H9 (cell line): ENCODE results near the gene HTN3. TPM values are rescaled to one million over a fixed set of nuclear protein-coding genes. Genes with fewer than 3 reads are reported as not detected.

Experiments used
- DNase-seq: peaks from one replicate; pipeline ENCODE4 v3.0.0-alpha.2; 2017
- H2AFZ ChIP-seq: one replicate; pipeline ENCODE4 v1.6.1; 2013; ENCODE audit warnings: mild to moderate bottlenecking, low read length, control low read depth, moderate library complexity
- H2AK5ac ChIP-seq: 2 replicates; pipeline ENCODE4 v1.6.1; 2013; ENCODE audit warnings: low read length, control low read depth, mixed read lengths; ENCODE audit not compliant: insufficient read length
- H2BK120ac ChIP-seq: one replicate; pipeline ENCODE4 v1.6.1; 2013; ENCODE audit warnings: low read depth, mild to moderate bottlenecking, low read length, control low read depth, inconsistent platforms; ENCODE audit not compliant: poor library complexity, severe bottlenecking
- H2BK12ac ChIP-seq: 2 replicates; pipeline ENCODE4 v1.6.1; 2013; ENCODE audit warnings: low read length, control low read depth, mixed read lengths, low read depth; ENCODE audit not compliant: insufficient read length
- H2BK15ac ChIP-seq: 2 replicates; pipeline ENCODE4 v1.6.1; 2013; ENCODE audit warnings: low read depth, low read length, control low read depth
- H2BK20ac ChIP-seq: one replicate; pipeline ENCODE4 v1.6.1; 2013; ENCODE audit warnings: low read depth, mild to moderate bottlenecking, low read length, control low read depth, inconsistent platforms; ENCODE audit not compliant: poor library complexity, severe bottlenecking
- H2BK5ac ChIP-seq: 2 replicates; pipeline ENCODE4 v1.6.1; 2013; ENCODE audit warnings: low read length, control low read depth, mixed read lengths; ENCODE audit not compliant: insufficient read length
- H3K14ac ChIP-seq: 2 replicates; pipeline ENCODE4 v1.6.1; 2013; ENCODE audit warnings: low read length, control low read depth; ENCODE audit not compliant: insufficient read depth
- H3K18ac ChIP-seq: 2 replicates; pipeline ENCODE4 v1.6.1; 2013; ENCODE audit warnings: low read depth, mild to moderate bottlenecking, mixed read lengths, low read length, control low read depth; ENCODE audit not compliant: insufficient read length
- H3K23ac ChIP-seq: 2 replicates; pipeline ENCODE4 v1.6.1; 2013; ENCODE audit warnings: low read length, control low read depth, mixed read lengths, low read depth; ENCODE audit not compliant: insufficient read length
- H3K23me2 ChIP-seq: 2 replicates; pipeline ENCODE4 v1.6.1; 2013; ENCODE audit warnings: low read depth, mild to moderate bottlenecking, mixed read lengths, low read length, control low read depth; ENCODE audit not compliant: insufficient read length, poor library complexity, severe bottlenecking
- H3K27ac ChIP-seq: 2 replicates; pipeline ENCODE4 v1.5.1; 2013; ENCODE audit warnings: low read length, control low read depth, mixed read lengths, low read depth; ENCODE audit not compliant: insufficient read length
- H3K27me3 ChIP-seq: 2 replicates; pipeline ENCODE4 v1.6.1; 2013; ENCODE audit warnings: low read length, control low read depth, inconsistent platforms; ENCODE audit not compliant: insufficient read depth
- H3K4ac ChIP-seq: 2 replicates; pipeline ENCODE4 v1.6.1; 2013; ENCODE audit warnings: low read depth, mild to moderate bottlenecking, control low read depth, inconsistent platforms, low read length, moderate library complexity
- H3K4me1 ChIP-seq: 2 replicates; pipeline ENCODE4 v1.6.1; 2013; ENCODE audit warnings: low read length, control low read depth, inconsistent platforms; ENCODE audit not compliant: insufficient read depth
- H3K4me2 ChIP-seq: 2 replicates; pipeline ENCODE4 v1.6.1; 2013; ENCODE audit warnings: low read length, control low read depth, mixed read lengths; ENCODE audit not compliant: insufficient read length, insufficient read depth
- H3K56ac ChIP-seq: 2 replicates; pipeline ENCODE4 v1.6.1; 2013; ENCODE audit warnings: low read depth, mild to moderate bottlenecking, mixed read lengths, low read length, control low read depth; ENCODE audit not compliant: insufficient read length
- H3K79me1 ChIP-seq: 2 replicates; pipeline ENCODE4 v1.6.1; 2013; ENCODE audit warnings: low read depth, mild to moderate bottlenecking, moderate library complexity, low read length, control low read depth, inconsistent platforms; ENCODE audit not compliant: insufficient read depth, poor library complexity, severe bottlenecking
- H3K79me2 ChIP-seq: 2 replicates; pipeline ENCODE4 v1.6.1; 2013; ENCODE audit warnings: low read length, control low read depth, inconsistent platforms; ENCODE audit not compliant: insufficient read depth
- H3K9ac ChIP-seq: 2 replicates; pipeline ENCODE4 v1.6.1; 2013; ENCODE audit warnings: low read length, control low read depth, mixed read lengths; ENCODE audit not compliant: insufficient read length; ENCODE audit errors: extremely low read depth
- H3K9me3 ChIP-seq: one replicate; pipeline ENCODE4 v1.6.1; 2013; ENCODE audit warnings: low read depth, low read length, inconsistent platforms; ENCODE audit not compliant: control insufficient read depth
- H3T11ph ChIP-seq: one replicate; pipeline ENCODE4 v1.6.1; 2013; ENCODE audit warnings: mild to moderate bottlenecking, low read length, control low read depth, inconsistent platforms
- H4K20me1 ChIP-seq: one replicate; pipeline ENCODE4 v1.6.1; 2013; ENCODE audit not compliant: control insufficient read depth, insufficient read length, insufficient read depth
- H4K5ac ChIP-seq: 2 replicates; pipeline ENCODE4 v1.6.1; 2013; ENCODE audit warnings: low read depth, mild to moderate bottlenecking, mixed read lengths, low read length, control low read depth; ENCODE audit not compliant: insufficient read length
- H4K8ac ChIP-seq: replicated peaks from 2 replicates; pipeline ENCODE4 v1.6.1; 2013; ENCODE audit warnings: low read length, control low read depth, mixed read lengths, low read depth; ENCODE audit not compliant: insufficient read length
- H4K91ac ChIP-seq: 2 replicates; pipeline ENCODE4 v1.6.1; 2013; ENCODE audit warnings: low read depth, mild to moderate bottlenecking, moderate library complexity, mixed read lengths, low read length, control low read depth; ENCODE audit not compliant: insufficient read length
- H3K27ac Mint-ChIP-seq, 3 experiments: 2 replicates in 2 of 3; 3 replicates in 1 of 3; pipeline ENCODE4 v1.8.0; 2020 to 2021; ENCODE audit warnings: mixed read lengths in 3 of 3, mild to moderate bottlenecking in 1 of 3, moderate library complexity in 1 of 3
- H3K27me3 Mint-ChIP-seq: 2 replicates; pipeline ENCODE4 v1.8.0; 2021; ENCODE audit warnings: low read depth, mild to moderate bottlenecking, moderate library complexity, mixed read lengths
- H3K36me3 Mint-ChIP-seq, 3 experiments: 2 replicates in 2 of 3; 3 replicates in 1 of 3; pipeline ENCODE4 v1.8.0; 2020 to 2021; ENCODE audit warnings: low read depth in 3 of 3, mixed read lengths in 3 of 3; ENCODE audit not compliant: insufficient read depth in 1 of 3
- H3K4me1 Mint-ChIP-seq, 2 experiments: 2 replicates each; pipeline ENCODE4 v1.8.0; 2020; ENCODE audit warnings: mixed read lengths in 2 of 2
- H3K4me3 Mint-ChIP-seq, 2 experiments: 2 replicates in 1 of 2; 3 replicates in 1 of 2; pipeline ENCODE4 v1.8.0; 2020 to 2021; ENCODE audit warnings: mild to moderate bottlenecking in 2 of 2, mixed read lengths in 2 of 2, moderate library complexity in 1 of 2
- H3K9me3 Mint-ChIP-seq, 2 experiments: 2 replicates in 1 of 2; 3 replicates in 1 of 2; pipeline ENCODE4 v1.8.0; 2020; ENCODE audit warnings: mild to moderate bottlenecking in 2 of 2, mixed read lengths in 2 of 2, moderate library complexity in 1 of 2
- CTCF ChIP-seq: fragments of 200-600 bp; sonication (generic); conservative IDR thresholded peaks from 3 replicates; pipeline ENCODE4 v1.8.0; 2021; ENCODE audit warnings: antibody characterized with exemption, mild to moderate bottlenecking
- WGBS: extraction: QIAGEN DNeasy Blood & Tissue Kit; methylation state at CpG from one replicate; pipeline ENCODE4 v1.1.7; 2013; ENCODE audit warnings: missing lambda C conversion rate, low lambda C conversion rate, mixed read lengths; ENCODE audit not compliant: insufficient read length; ENCODE audit errors: extremely low coverage; 5-methylcytosine and 5-hydroxymethylcytosine counted together
- total RNA-seq: library from RNA; stranded (reverse); gene quantifications from 2 replicates; pipeline ENCODE4 v1.2.1, GENCODE V29; 2021

Gene HTN3
- total RNA-seq, 1 experiment from 2014 or later, result not detected

GRCh38 chr4:69999420-69999819 lies 28.8 kb upstream of the HTN3 start:
- Histone ChIP-seq H2BK20ac (no peak overlapping the region), H3K4me1 (no peaks in the 10 kb centered on the region), H2AFZ (no peak overlapping the region), H4K8ac (no peak overlapping the region), H3K27ac (no peak overlapping the region), H3K23me2 (no peaks in the 10 kb centered on the region), H3K4me2 (no peak overlapping the region), H3K79me2 (no peaks in the 10 kb centered on the region), H2BK120ac (no peak overlapping the region), H2BK5ac (no peak overlapping the region), H3K27me3 (no peaks in the 10 kb centered on the region), H2AK5ac (no peak overlapping the region), H4K91ac (no peak overlapping the region), H3K23ac (no peak overlapping the region), H3K14ac (no peak overlapping the region), H3K18ac (no peak overlapping the region), H2BK12ac (no peak overlapping the region), H4K5ac (no peak overlapping the region), H3K4ac (no peak overlapping the region), H4K20me1 (no peaks in the 10 kb centered on the region), H3K79me1 (no peaks in the 10 kb centered on the region), H2BK15ac (no peak overlapping the region), H3K56ac (no peak overlapping the region), H3K9ac (no peak overlapping the region), H3K9me3 (no peaks in the 10 kb centered on the region), H3T11ph (no peak overlapping the region)
- Mint-ChIP-seq H3K4me1 (peaks cover 0 to 4% of the 10 kb centered on the region in 2 experiments; a peak in 1 of 4 replicates), H3K4me3 (no peak overlapping the region), H3K27ac (no peak overlapping the region), H3K27me3 (no peaks in the 10 kb centered on the region), H3K36me3 (no peaks in the 10 kb centered on the region), H3K9me3 (no peaks in the 10 kb centered on the region)
- WGBS, result no CpG with 5 or more reads among the region's 3 CpGs
- TF ChIP-seq CTCF, result no peak
- DNase-seq, result no peak
